EL (cell line): ENCODE data around the gene PCNT.
"Not testable (repeated sequence)": the region's sequence is repeated elsewhere in the genome, so short reads cannot be mapped to it uniquely, and the experiment has no call there.

Experiments used
- DNase-seq: peaks from one replicate; pipeline ENCODE4 v3.0.0-alpha.2; 2016

Gene PCNT

GRCh38 chr21:46304955-46305354 is 19.0 kb upstream of the PCNT start:
- no peak for DNase-seq

DNA sequence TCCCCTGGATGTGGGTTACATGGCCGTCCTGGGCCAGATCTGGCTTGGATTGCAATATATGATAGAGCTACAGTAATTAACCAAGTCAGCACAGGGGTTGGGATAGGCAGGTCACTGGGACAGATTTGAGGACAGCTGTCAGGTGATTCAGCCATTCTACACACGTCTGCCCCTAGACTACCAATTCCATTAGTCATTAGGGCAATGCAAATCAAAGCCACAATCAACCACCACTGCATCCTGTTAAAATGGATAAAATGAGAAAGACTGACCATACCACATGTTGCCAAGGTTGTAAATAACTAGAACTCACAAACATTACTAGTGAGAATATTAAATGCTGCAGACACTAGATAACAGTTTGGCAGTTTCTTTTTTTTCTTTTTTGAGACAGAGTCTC is 16.3 kb upstream of the PCNT start:
- DNase-seq = peak; percentile 76

DNA sequence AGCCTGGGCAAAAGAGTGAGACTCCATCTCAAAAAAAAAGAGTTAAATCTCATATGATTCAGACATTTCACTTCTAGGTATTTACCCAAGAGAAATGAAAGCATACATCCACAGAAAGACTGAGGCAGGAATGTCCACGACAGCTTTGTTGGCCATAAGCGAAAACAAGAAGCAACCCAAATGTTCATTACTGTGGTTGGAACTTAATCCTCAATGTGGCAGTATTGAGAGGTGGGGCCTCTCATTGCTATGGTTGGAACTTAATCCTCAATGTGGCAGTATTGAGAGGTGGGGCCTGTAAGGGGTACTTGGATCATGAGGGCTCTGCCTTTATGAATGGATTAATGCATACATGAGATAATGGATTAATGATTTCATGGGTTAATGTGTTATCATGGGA is 15.5 kb upstream of the PCNT start:
- DNase-seq = no peak

DNA sequence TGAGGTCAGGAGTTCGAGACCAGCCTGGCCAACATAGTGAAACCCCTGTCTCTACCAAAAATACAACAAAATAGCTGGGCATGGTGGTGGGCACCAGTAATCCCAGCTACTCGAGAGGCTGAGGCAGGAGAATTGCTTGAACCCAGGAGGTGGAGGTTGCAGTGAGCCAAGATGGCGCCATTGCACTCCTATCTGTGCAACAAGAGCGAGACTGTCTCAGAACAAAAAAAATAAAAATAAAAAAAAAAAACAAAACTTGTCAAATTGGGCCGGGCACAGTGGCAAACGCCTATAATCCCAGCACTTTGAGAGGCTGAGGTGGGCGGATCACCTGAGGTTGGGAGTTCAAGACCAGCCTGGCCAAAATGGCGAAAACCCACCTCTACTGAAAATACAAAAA is 13.7 kb upstream of the PCNT start:
- not testable (repeated sequence) for DNase-seq

GRCh38 chr21:46311568-46311967 is 12.4 kb upstream of the PCNT start:
- no peak for DNase-seq

DNA sequence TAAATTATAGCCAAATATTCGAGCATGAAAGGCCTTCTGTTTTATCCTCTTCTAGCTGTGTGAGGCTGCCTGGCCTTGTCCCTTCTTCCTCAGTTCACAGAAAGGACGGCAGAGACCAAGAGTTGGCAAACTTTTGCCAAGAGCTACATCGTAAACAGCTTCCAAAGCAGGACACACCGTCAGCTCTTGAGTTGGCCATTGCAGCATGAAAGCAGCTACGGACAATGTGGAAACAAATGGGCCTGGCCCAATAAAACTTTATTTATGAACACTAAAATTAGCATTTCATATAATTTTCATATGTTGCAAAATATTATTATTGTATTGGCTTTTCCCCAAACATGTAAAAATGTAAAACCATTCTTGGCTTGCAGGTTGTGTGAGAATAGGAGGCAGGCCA is 11.0 kb upstream of the PCNT start:
- DNase-seq = no peak

DNA sequence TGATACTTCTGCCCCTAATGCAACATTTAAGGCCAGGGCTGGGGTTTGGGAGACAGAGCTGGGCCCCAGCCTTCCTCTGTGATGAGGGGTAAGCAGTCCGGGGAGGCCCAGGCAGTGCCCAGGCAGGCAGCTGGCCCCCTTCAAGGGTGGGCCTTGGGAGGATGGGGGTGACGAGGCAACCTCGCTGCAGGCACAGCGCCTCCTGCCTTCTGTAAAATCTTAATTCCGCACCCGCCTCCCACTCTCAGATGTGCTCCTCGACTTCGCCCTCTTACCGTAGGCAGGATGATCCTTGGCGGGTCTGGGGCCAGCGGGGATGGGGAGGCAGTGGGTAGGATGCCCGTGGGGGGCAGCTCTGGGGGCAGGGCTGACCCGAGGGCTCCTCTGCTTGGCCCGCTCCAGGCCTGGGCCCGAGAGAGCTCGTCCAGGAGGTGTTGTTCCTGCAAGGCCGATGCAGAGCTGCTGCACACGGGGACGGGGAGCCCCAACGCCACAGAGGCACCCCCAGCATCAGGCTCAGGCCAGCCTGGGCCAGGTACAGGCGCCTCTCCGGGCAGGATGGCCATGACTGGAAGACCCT is 9.4 kb upstream of the PCNT start:
- DNase-seq = no peak

- no peak for DNase-seq
Observed at GRCh38 chr21:46316708-46317324, 7.1 kb upstream of the PCNT start.

DNA sequence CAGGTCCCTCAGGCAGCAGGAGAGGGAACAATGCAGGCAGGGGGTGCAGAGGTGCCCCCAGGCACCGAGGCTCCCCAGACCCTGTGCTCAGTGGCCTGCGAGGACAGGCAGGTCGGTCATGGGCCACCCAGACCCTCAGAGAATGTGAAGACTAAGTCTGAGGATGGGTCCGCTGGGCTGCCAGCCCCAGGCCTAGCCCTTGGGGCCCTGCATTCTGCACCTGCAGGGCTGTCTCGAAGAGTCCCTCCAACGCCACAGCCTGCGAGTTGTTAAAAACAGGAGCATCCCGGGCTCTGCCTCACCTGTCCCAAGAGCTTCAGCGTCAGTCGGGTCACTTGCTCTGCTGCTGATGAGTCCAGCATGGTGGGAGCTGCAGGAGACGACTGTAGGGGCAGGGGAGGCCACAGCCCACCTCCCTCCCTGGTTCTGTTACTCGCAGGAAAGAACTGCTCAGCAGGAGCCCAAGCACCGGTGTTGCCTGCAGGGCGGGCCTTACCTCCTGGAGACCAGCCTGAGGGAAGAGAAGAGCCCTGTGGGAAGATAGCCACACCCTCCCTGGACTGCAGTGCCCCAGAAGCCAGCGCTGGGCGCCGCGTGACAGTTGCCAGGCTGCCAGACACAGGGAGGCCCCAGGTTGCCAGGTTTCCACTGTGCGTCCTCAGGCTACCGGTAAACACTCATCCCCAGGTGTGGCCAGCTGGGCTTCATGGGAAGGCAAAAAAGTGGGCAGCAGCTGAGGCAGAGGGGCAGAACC is 6.1 kb upstream of the PCNT start:
- no peak for DNase-seq

- DNase-seq = no peak
Observed at GRCh38 chr21:46318464-46318845, 5.5 kb upstream of the PCNT start.

DNA sequence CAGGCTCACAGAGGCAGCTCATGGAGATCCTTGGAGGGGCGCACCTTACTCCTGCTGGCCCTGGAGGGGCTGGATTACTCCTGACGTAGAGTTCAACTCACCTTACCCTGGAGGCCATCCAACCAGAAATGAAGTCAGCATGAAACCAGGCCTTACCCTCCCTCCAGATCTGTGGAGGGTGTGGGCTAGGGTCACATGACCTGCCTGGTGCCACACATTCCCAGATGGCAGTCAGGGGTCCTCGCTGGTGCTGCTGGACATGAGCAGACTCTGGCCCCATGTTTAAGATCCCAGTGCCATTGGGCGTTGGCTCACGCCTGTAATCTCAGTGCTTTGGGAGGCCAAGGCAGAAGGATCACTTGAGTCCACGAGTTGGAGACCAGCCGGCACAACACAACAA is 4.8 kb upstream of the PCNT start:
- DNase-seq = no peak

GRCh38 chr21:46320331-46320801 is 3.6 kb upstream of the PCNT start:
- DNase-seq = no peak

GRCh38 chr21:46322351-46323226 is 1.4 kb upstream of the PCNT start:
- DNase-seq = peak; percentile 44

DNA sequence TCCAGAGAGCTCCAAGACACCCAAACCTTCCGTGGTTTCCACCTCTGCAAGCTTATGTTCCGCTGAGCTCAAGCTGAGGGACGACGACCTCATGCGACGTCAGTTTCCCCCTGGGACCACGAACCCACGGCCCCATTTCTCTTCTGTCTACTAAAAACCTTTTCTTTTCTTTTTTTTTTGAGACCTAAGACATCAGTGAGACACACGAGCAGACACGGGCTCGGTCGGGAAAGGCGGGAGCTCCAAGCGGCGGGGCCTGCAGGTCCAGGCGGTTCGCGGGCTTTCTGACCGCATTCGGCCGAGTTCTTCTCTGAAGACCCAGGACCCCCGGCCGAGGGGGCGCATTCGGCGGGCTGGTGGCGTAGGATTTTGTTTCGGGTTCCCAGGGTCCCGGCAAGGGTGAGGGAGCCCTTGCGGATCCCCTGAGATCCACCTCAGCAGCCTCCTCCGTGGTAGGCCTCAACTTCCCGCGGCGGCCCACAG is 688 bp upstream of the PCNT start:
- DNase-seq = no peak

DNA sequence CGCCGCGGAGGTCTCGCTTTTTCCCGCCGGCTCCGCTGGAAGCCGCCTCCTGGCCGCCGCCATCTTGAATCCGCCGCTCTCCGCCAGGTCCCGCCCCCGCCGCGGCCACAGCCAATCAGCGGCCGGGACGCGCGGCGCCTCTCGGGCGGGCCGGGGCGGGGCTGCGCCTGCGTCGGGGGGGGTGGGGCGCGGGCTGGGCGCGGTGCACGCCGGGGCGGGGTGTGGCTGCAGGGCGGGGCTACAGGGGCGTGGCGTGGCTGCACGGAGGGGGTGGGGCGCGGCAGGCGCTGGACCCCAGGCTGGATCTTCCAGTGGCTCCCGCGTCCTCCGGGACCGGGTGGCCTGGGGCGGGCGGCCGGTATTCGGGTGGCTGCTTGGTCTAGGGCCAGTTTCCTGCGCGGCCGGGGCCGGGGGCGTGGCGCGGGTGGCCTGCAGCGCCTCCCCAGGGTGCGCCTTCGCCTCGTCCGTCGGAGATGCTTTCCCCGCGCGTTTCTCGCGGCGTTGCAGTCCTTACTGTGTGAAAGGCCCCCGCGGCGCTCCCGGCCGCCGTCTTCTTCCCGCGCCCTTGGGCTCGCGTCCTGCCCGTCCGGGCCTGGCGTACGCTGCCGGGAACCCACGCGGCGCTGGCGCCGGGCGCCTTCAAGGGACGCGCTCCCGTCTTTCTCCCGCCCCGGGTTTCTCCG is 575 bp downstream of the PCNT start:
- DNase-seq = peak; percentile 86

GRCh38 chr21:46325073-46325912 is 1.3 kb downstream of the PCNT start:
- DNase-seq = peak; percentile 54

GRCh38 chr21:46326110-46326703 is 2.3 kb downstream of the PCNT start:
- DNase-seq = no peak

- no peak for DNase-seq
Observed at GRCh38 chr21:46327711-46328110, 3.8 kb downstream of the PCNT start.

GRCh38 chr21:46328151-46328550 is 4.2 kb downstream of the PCNT start:
- no peak for DNase-seq

GRCh38 chr21:46329796-46330195 is 5.8 kb downstream of the PCNT start:
- no peak for DNase-seq
